Mammary epithelial cell (primary cell): Measurements from ENCODE around the gene TLR3.

Experiments used
- CTCF ChIP-seq, 2 donors: IDR thresholded peaks in 1 of 2; conservative IDR thresholded peaks in 1 of 2; 2 replicates each; pipeline ENCODE4 v1.5.1; 2011 to 2012; ENCODE audit warnings: inconsistent platforms in 2 of 2, low read length in 2 of 2, mild to moderate bottlenecking in 2 of 2, control low read depth in 1 of 2, low read depth in 1 of 2; ENCODE audit not compliant: insufficient read depth in 1 of 2; ENCODE audit errors: extremely low read depth in 1 of 2
- EZH2 ChIP-seq: IDR thresholded peaks from 2 replicates; pipeline ENCODE4 v1.6.1; 2012; ENCODE audit warnings: low read length, inconsistent platforms, borderline replicate concordance

- TF ChIP-seq CTCF (conservative IDR thresholded peaks at IDR 0.05 in 1 of 2, IDR thresholded peaks at IDR 0.05 in 1 of 2; ENCODE audit: extremely low read depth in 1 of 2, insufficient read depth in 1 of 2, low read depth in 1 of 2, low read length in 2 of 2) (no peak), EZH2 (no peak)
Measured at GRCh38 chr4:186061921-186062320, 7.0 kb upstream of the TLR3 start.
